ENCODE data around the gene SLC39A13.
A peak's percentile ranks its signal among the peaks of the same experiment; 100 is the strongest.

Gene SLC39A13

DNA sequence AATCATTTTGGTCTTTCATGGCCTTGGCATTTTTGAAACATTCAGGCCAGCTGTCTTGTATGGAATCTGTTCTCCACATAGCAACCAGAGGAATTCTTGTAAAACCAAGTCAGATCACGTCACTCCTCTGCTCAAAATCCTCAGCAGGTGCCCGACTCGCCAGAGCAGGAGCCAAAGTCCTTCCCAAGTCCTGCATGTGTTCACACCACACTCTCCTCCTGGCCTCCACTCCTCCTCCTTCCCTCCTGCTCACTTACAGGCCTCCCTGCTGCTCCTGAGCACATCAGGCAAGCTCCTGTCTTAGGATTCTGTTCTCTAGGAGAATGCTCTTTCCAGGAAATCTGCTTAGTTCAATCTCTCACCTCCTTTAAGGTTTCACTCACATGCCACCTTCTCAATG, 24.8 kb downstream of the SLC39A13 start:
- DNase-seq (ENCODE audit: low read depth) = peak; percentile 31
- no peak overlapping the region for H3K4me3 ChIP-seq (ENCODE audit: low read length)
- TF ChIP-seq, protein P1, sequence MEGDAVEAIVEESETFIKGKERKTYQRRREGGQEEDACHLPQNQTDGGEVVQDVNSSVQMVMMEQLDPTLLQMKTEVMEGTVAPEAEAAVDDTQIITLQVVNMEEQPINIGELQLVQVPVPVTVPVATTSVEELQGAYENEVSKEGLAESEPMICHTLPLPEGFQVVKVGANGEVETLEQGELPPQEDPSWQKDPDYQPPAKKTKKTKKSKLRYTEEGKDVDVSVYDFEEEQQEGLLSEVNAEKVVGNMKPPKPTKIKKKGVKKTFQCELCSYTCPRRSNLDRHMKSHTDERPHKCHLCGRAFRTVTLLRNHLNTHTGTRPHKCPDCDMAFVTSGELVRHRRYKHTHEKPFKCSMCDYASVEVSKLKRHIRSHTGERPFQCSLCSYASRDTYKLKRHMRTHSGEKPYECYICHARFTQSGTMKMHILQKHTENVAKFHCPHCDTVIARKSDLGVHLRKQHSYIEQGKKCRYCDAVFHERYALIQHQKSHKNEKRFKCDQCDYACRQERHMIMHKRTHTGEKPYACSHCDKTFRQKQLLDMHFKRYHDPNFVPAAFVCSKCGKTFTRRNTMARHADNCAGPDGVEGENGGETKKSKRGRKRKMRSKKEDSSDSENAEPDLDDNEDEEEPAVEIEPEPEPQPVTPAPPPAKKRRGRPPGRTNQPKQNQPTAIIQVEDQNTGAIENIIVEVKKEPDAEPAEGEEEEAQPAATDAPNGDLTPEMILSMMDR (conservative IDR thresholded peaks at IDR 0.05; ENCODE audit: low read length) = no peak

DNA sequence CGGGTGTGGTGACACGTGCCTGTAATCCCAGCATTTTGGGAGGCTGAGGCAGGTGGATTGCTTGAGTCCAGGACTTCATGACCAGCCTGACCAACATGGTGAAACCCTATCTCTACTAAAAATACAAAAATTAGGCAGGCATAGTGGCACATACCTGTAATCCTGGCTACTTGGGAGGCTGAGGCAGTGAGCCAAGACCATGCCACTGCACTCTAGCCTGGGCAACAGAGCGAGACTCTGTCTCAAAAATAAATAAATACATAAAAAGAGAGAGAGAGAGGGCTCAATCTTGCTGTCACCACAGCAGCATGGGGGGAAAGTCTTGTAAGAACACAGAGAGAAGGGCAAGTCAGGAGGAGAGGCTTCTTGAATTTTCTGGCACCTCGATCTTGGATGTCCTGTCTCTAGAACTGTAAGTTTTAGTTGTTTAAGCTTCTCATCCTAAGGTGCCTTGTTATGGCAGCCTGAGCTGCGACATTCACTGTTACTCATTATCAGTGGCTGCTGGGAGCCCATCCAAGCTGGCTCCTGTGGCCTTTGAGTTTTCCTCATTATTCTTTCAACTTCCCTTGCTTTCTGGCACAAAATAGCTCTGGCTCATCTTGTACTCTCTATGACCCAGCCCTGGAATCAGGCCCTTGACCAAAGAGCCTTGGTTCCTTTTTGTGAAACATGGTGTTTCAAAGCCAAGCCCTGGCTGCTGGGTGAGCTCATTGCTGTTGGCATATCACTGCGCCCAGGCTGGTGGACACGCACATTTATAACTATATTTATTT, 25.8 kb downstream of the SLC39A13 start:
- peak; percentile 94 for DNase-seq (ENCODE audit: low read depth)
- no peak overlapping the region for H3K4me3 ChIP-seq (ENCODE audit: low read length)
- TF ChIP-seq, protein P1 (conservative IDR thresholded peaks at IDR 0.05; ENCODE audit: low read length) = no peak

DNA sequence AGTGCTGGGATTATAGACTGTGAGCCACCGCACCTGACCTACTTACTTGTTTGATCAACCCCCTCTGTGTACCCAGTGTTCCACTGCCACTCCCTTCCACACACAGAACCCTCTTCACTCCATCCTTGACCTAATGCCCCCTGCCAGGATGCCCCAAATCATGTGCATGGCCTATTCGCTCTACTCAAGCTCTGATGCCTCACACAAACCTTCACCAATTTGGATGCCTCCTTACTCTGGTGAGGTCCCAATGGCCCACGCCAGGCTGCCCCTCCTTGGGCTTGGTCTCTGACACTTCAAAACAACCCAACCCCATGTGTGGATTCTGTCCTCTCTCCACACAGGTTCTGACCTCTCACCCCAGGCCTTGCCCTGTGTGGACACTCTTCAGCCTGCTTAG, 27.3 kb downstream of the SLC39A13 start:
- no peak for DNase-seq (ENCODE audit: low read depth)
- no peak overlapping the region for H3K4me3 ChIP-seq (ENCODE audit: low read length)
- TF ChIP-seq, protein P1 (conservative IDR thresholded peaks at IDR 0.05; ENCODE audit: low read length) = no peak

DNA sequence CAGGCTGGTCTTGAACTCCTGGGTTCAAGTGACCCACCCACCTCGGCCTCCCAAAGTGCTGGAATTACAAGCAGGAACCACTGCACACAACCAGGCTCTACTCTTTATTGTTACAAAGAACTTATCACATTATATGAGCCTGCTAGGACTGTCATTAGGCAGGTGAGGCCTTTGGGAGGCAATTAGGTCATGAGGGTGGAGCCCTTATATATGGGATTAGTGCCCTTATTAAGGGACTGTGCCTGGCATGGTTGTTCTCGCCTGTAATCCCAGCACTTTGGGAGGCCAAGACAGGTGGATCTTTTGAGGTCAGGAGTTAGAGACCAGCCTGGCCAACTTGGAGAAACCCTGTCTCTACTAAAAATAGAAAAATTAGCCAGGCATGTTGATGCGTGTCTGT, 28.3 kb downstream of the SLC39A13 start:
- DNase-seq (ENCODE audit: low read depth) = no peak
- H3K4me3 ChIP-seq (ENCODE audit: low read length) = no peak overlapping the region
- TF ChIP-seq, protein P1 (conservative IDR thresholded peaks at IDR 0.05; ENCODE audit: low read length) = no peak

DNA sequence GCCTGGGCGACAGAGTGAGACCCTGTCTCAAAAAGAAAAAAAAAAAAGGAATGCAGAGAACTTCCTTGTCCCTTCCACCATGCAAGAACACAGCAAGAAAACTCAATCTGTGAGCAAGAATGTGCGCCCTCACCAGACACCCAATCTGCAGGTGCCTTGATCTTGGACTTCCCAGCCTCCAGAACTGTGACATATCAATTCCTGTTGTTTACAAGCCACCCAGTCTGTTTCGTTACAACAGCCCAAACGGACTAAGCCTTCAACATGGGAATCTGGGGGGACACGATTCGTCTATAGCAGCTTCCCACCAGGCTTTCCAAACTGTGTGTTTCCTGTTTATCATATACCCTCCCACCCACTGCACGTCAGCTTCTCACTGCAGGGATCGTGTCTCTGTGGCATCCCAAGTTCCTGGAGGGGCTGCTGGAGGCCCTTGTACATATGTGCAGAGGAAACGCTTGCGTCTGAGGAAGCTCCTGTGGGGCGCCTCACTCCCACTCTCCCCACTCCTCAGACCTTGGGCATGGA, 28.9 kb downstream of the SLC39A13 start:
- DNase-seq (ENCODE audit: low read depth) = no peak
- H3K4me3 ChIP-seq (ENCODE audit: low read length) = no peak overlapping the region
- TF ChIP-seq, protein P1 (conservative IDR thresholded peaks at IDR 0.05; ENCODE audit: low read length) = no peak

DNA sequence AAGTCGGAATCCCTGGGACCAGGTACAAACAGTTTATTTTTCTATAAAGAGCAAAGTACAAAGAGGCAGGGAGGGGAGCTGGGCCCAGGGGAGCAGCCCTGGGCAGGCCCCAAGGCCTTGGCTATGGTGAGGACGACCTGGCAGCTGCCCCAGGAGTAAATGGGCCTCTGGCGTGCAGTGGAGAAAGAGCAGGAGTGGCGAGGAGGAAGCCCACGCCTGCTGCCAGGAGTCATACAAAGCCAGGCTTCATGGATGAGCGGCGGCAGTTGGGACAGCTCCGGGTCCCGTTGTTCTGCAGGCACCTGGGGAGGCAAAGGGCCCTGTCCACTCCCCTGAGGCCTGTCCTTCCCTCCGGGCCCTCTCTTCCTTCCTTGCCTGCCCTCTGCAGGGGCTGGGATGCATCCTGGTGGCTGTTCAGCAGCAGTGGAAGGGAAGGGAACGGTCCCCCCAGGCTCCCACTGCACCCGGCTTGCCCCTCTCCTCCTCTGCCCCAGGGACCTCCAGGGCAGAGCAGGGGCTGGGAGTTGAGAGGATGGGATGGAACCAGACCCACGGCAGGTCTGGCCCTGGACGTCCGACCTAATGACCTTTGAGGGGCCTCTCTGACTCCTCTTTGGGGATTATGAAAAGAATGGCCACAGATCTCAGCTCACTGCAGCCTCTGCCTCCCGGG, 29.5 kb downstream of the SLC39A13 start:
- TF ChIP-seq, protein P1 (conservative IDR thresholded peaks at IDR 0.05; ENCODE audit: low read length) = no peak

DNA sequence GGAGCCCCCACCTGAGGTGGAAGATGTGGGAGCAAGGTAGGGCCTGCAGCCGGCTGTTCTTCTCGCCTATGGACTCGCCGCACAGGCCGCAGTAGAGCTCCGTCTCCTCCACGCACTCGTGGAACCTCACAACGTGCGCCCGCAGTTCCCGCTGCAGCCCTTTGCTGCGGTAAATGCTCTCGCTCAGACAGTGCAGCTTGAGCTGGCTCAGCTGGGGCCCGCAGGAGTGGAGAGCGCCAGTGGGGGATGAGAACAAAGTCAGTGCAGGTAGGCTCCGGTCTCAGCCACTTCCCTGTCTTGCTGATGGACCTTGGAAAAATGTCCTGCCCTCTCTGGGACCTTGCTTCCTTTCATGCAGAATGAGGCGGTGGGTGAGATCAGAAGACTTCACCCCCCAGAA, 30.3 kb downstream of the SLC39A13 start:
- no peak for DNase-seq (ENCODE audit: low read depth)
- no peak overlapping the region for H3K4me3 ChIP-seq (ENCODE audit: low read length)
- TF ChIP-seq, protein P1 (conservative IDR thresholded peaks at IDR 0.05; ENCODE audit: low read length) = no peak

More for the DNA sequence above, 29.5 kb downstream of the SLC39A13 start:
- peak; percentile 26 for DNase-seq (ENCODE audit: low read depth)
- H3K4me3 ChIP-seq (ENCODE audit: low read length) = no peak overlapping the region
